ENCODE results near the gene RPS6KA5.
"Not testable (repeated sequence)": the region's sequence is repeated elsewhere in the genome, so short reads cannot be mapped to it uniquely, and the experiment has no call there.

GRCh38 chr14:91097657-91098056, 37.2 kb upstream of the RPS6KA5 start:
- TF ChIP-seq CTCF, POLR2AphosphoS5 (IDR thresholded peaks at IDR 0.05): not testable (repeated sequence)
